Vagina (tissue), 2 donors: ENCODE data around the gene PARP6. TPM values are rescaled to one million over a fixed set of nuclear protein-coding genes. Genes with fewer than 3 reads are reported as not detected.

ENCODE experiments used
- DNase-seq, 2 donors: peaks; one replicate each; pipeline ENCODE4 v3.0.0-alpha.2; 2017; ENCODE audit errors: extremely low spot score in 2 of 2
- H3K27ac ChIP-seq: fragments of 200-600 bp; sonication (generic); one replicate; pipeline ENCODE4 v1.5.1; 2019
- H3K27me3 ChIP-seq: fragments of 200-600 bp; sonication (generic); one replicate; pipeline ENCODE4 v1.5.1; 2019
- H3K36me3 ChIP-seq, 2 donors: fragments of 200-600 bp; sonication (generic); one replicate each; pipeline ENCODE4 v1.5.1; 2017 to 2019
- H3K4me1 ChIP-seq: fragments of 200-600 bp; sonication (generic); one replicate; pipeline ENCODE4 v1.5.1; 2019
- H3K4me3 ChIP-seq, 2 donors: fragments of 200-600 bp; sonication (generic); 1 replicate in 1 of 2; 2 replicates in 1 of 2; pipeline ENCODE4 v1.5.1; 2016 to 2019
- H3K9me3 ChIP-seq: fragments of 200-600 bp; sonication (generic); one replicate; pipeline ENCODE4 v1.5.1; 2019
- CTCF ChIP-seq, 3 experiments: fragments of 450-650 bp in 2 of 3; fragments of 200-600 bp in 1 of 3; sonication (generic) in 1 of 3; IDR thresholded peaks; one replicate each; pipeline ENCODE4 v1.5.1; 2017 to 2019; ENCODE audit warnings: antibody characterized with exemption in 3 of 3, mild to moderate bottlenecking in 2 of 3, moderate library complexity in 2 of 3
- POLR2A ChIP-seq, 2 donors: fragments of 450-650 bp; IDR thresholded peaks; one replicate each; pipeline ENCODE4 v1.6.1; 2017; ENCODE audit warnings: antibody characterized with exemption in 2 of 2, mild to moderate bottlenecking in 2 of 2, moderate library complexity in 2 of 2
- POLR2AphosphoS5 ChIP-seq, 2 donors: sonication (generic); formaldehyde crosslinking; IDR thresholded peaks; one replicate each; pipeline ENCODE4 v1.9.0; 2017; ENCODE audit warnings: antibody characterized with exemption in 2 of 2, mild to moderate bottlenecking in 2 of 2, low read depth in 1 of 2; ENCODE audit not compliant: insufficient read depth in 1 of 2
- intact Hi-C: fragments of 100-400 bp; cut with DNase I; formaldehyde crosslinking; loops from one replicate; pipeline ENCODE4 v1.15.1; 2023
- total RNA-seq: library from RNA; depleted of rRNA; stranded (reverse); fragments of >200 nt; gene quantifications from one replicate; pipeline ENCODE4 v1.2.3, GENCODE V29; 2016

The PARP6 gene
- total RNA-seq, 1 donor from 2014 or later: 62.6 TPM

- peaks cover 39% of the 10 kb centered on the region for H3K4me1 ChIP-seq
- no peaks in the 10 kb centered on the region for H3K9me3 ChIP-seq
- H3K36me3 ChIP-seq: peaks cover 0 to 20% of the 10 kb centered on the region in 2 donors
- intact Hi-C loops: loop anchor here (5.0 to 10.0 kb wide), 2 partner anchors 39 to 66 kb away; partner anchors contain the start of gene PKM
- TF ChIP-seq POLR2A (IDR thresholded peaks at IDR 0.05) (no peak), CTCF (IDR thresholded peaks at IDR 0.05) (no peak), POLR2AphosphoS5 (IDR thresholded peaks at IDR 0.05; ENCODE audit: insufficient read depth in 1 of 2, low read depth in 1 of 2) (no peak)
- no peak overlapping the region for H3K27ac ChIP-seq
- peak overlapping the region; percentile 84 to 86 for H3K4me3 ChIP-seq
- no peaks in the 10 kb centered on the region for H3K27me3 ChIP-seq
- DNase-seq: no peak
Observed at GRCh38 chr15:72271221-72271620, 1.1 kb downstream of the PARP6 start.

- no peak for DNase-seq
- Histone ChIP-seq H3K4me1 (peaks cover 39% of the 10 kb centered on the region), H3K9me3 (no peaks in the 10 kb centered on the region), H3K27ac (no peak overlapping the region), H3K36me3 (peaks cover 0 to 35% of the 10 kb centered on the region in 2 donors), H3K27me3 (no peaks in the 10 kb centered on the region), H3K4me3 (no peak overlapping the region)
- intact Hi-C loops: loop anchor here (5.0 to 10.0 kb wide), 2 partner anchors 37 to 65 kb away; partner anchors contain the start of gene PKM
- no peak for TF ChIP-seq POLR2A (IDR thresholded peaks at IDR 0.05)
- no peak for TF ChIP-seq CTCF (IDR thresholded peaks at IDR 0.05)
- TF ChIP-seq POLR2AphosphoS5 (IDR thresholded peaks at IDR 0.05; ENCODE audit: insufficient read depth in 1 of 2, low read depth in 1 of 2): no peak
Observed at GRCh38 chr15:72269739-72270138, 2.6 kb downstream of the PARP6 start.

GRCh38 chr15:72265031-72265430, 7.3 kb downstream of the PARP6 start:
- H3K4me3 ChIP-seq: no peak overlapping the region
- H3K4me1 ChIP-seq: peaks cover 8% of the 10 kb centered on the region
- no peak overlapping the region for H3K27ac ChIP-seq
- H3K36me3 ChIP-seq: peaks cover 0 to 82% of the 10 kb centered on the region in 2 donors
- H3K9me3 ChIP-seq: no peaks in the 10 kb centered on the region
- no peaks in the 10 kb centered on the region for H3K27me3 ChIP-seq
- TF ChIP-seq CTCF (IDR thresholded peaks at IDR 0.05) (no peak), POLR2A (IDR thresholded peaks at IDR 0.05) (no peak)
- intact Hi-C loops: no loop called here
- DNase-seq: no peak

- TF ChIP-seq POLR2A (IDR thresholded peaks at IDR 0.05) (no peak), CTCF (IDR thresholded peaks at IDR 0.05) (no peak), POLR2AphosphoS5 (IDR thresholded peaks at IDR 0.05; ENCODE audit: insufficient read depth in 1 of 2, low read depth in 1 of 2) (no peak)
- no peak for DNase-seq
- Histone ChIP-seq H3K4me3 (no peak overlapping the region), H3K27ac (no peak overlapping the region), H3K27me3 (no peaks in the 10 kb centered on the region), H3K36me3 (peaks cover 0 to 95% of the 10 kb centered on the region in 2 donors), H3K9me3 (no peaks in the 10 kb centered on the region), H3K4me1 (no peaks in the 10 kb centered on the region)
- intact Hi-C loops: no loop called here
Observed at GRCh38 chr15:72252663-72253299, 19.6 kb downstream of the PARP6 start.

- Histone ChIP-seq H3K27ac (no peak overlapping the region), H3K36me3 (peaks cover 0 to 78% of the 10 kb centered on the region in 2 donors), H3K4me3 (no peak overlapping the region), H3K9me3 (no peaks in the 10 kb centered on the region), H3K27me3 (no peaks in the 10 kb centered on the region), H3K4me1 (no peaks in the 10 kb centered on the region)
- TF ChIP-seq POLR2AphosphoS5 (IDR thresholded peaks at IDR 0.05; ENCODE audit: insufficient read depth in 1 of 2, low read depth in 1 of 2): no peak
- no peak for TF ChIP-seq POLR2A (IDR thresholded peaks at IDR 0.05)
- TF ChIP-seq CTCF (IDR thresholded peaks at IDR 0.05): no peak
- no peak for DNase-seq
- intact Hi-C loops: no loop called here
Observed at GRCh38 chr15:72249142-72249810, 23.1 kb downstream of the PARP6 start.
